Transverse colon (tissue), 4 donors: Measurements from ENCODE around the gene VGF. TPM values are rescaled to one million over a fixed set of nuclear protein-coding genes. Genes with fewer than 3 reads are reported as not detected.
A peak's percentile ranks its signal among the peaks of the same experiment; 100 is the strongest.

ENCODE experiments used
- DNase-seq: peaks from one replicate; pipeline ENCODE4 v3.0.0-alpha.2; 2019
- H3K27ac ChIP-seq, 4 donors: fragments of 200-600 bp; sonication (generic); 2 replicates each; pipeline ENCODE4 v1.5.1; 2016 to 2018; ENCODE audit warnings: inconsistent platforms in 4 of 4
- H3K27me3 ChIP-seq: fragments of 200-600 bp; sonication (generic); 2 replicates; pipeline ENCODE4 v1.5.1; 2017; ENCODE audit warnings: inconsistent platforms
- H3K36me3 ChIP-seq, 4 donors: fragments of 200-600 bp; sonication (generic); 2 replicates each; pipeline ENCODE4 v1.5.1; 2017 to 2019; ENCODE audit warnings: inconsistent platforms in 4 of 4
- H3K4me1 ChIP-seq, 4 donors: fragments of 200-600 bp; sonication (generic); 2 replicates each; pipeline ENCODE4 v1.5.1; 2017 to 2020; ENCODE audit warnings: inconsistent platforms in 4 of 4
- H3K4me3 ChIP-seq, 4 donors: fragments of 200-600 bp; sonication (generic); 1 replicate in 1 of 4; 2 replicates in 3 of 4; pipeline versions ENCODE4 v1.5.1 to v1.6.1; 2017 to 2019; ENCODE audit warnings: inconsistent platforms in 4 of 4
- H3K9me3 ChIP-seq, 2 donors: fragments of 200-600 bp; sonication (generic); 2 replicates each; pipeline ENCODE4 v1.5.1; 2017 to 2019; ENCODE audit warnings: inconsistent platforms in 2 of 2
- CTCF ChIP-seq, 5 experiments: fragments of 200-600 bp in 3 of 5; fragments of 450-650 bp in 2 of 5; sonication (generic) in 3 of 5; IDR thresholded peaks; 1 replicate in 2 of 5; 2 replicates in 3 of 5; pipeline ENCODE4 v1.5.1; 2016 to 2017; ENCODE audit warnings: antibody characterized with exemption in 5 of 5, inconsistent platforms in 3 of 5, mild to moderate bottlenecking in 2 of 5, moderate library complexity in 1 of 5
- EP300 ChIP-seq: sonication (generic); formaldehyde crosslinking; IDR thresholded peaks from one replicate; pipeline ENCODE4 v1.6.1; 2017; ENCODE audit warnings: antibody characterized with exemption, low read depth
- POLR2A ChIP-seq: fragments of 450-650 bp; IDR thresholded peaks from one replicate; pipeline ENCODE4 v1.6.1; 2016; ENCODE audit warnings: antibody characterized with exemption, mild to moderate bottlenecking, moderate library complexity
- POLR2AphosphoS5 ChIP-seq, 3 donors: sonication (generic); formaldehyde crosslinking; IDR thresholded peaks; one replicate each; pipeline ENCODE4 v1.6.1; 2016; ENCODE audit warnings: antibody characterized with exemption in 3 of 3
- WGBS, 2 donors: methylation state at CpG; one replicate each; pipeline ENCODE4 v1.1.5; 2018; ENCODE audit warnings: low coverage in 1 of 2; 5-methylcytosine and 5-hydroxymethylcytosine counted together
- in situ Hi-C, 4 donors: fragments of 200-750 bp; cut with MboI; loops; one replicate each; pipeline versions ENCODE4 v1.15.0 to v1.15.1; 2017; ENCODE audit warnings: low sequenced_read_pairs in 3 of 4, low pct_ligation_motif_present in 1 of 4, low pct_unique_long_range_greater_than_20kb in 1 of 4
- intact Hi-C: fragments of 100-400 bp; cut with DNase I; formaldehyde crosslinking; loops from one replicate; pipeline ENCODE4 v1.15.1; 2023; ENCODE audit warnings: low total_unique reads
- total RNA-seq, 4 donors: library from RNA; depleted of rRNA; stranded (reverse); fragments of >200 nt; gene quantifications; one replicate each; pipeline ENCODE4 v1.1.0, GENCODE V29; 2016

Gene VGF
- total RNA-seq, 4 donors from 2014 or later: 0.95 TPM; not detected in 3

- peaks cover 9% of the 10 kb centered on the region for H3K27me3 ChIP-seq
- 80 to 94% methylated on average over 2 to 4 of the region's 4 CpGs for WGBS, 2 donors
These were observed 21.6 kb upstream of the VGF start for GRCh38 chr7:101186844-101187428.

GRCh38 chr7:101186194-101186593 lies 20.8 kb upstream of the VGF start:
- in situ Hi-C loops (no loop called here), intact Hi-C loops (no loop called here)
- Histone ChIP-seq H3K27me3 (peaks cover 17% of the 10 kb centered on the region), H3K36me3 (no peaks in the 10 kb centered on the region), H3K4me3 (no peak overlapping the region), H3K27ac (no peak overlapping the region), H3K9me3 (no peaks in the 10 kb centered on the region), H3K4me1 (peaks cover 0 to 6% (median 4%) of the 10 kb centered on the region in 4 donors)
- TF ChIP-seq CTCF (IDR thresholded peaks at IDR 0.05) (no peak), POLR2A (no peak), POLR2AphosphoS5 (IDR thresholded peaks at IDR 0.05) (no peak), EP300 (no peak)
- DNase-seq: no peak
- 49 to 71% methylated on average over 4 to 6 of the region's 6 CpGs for WGBS, 2 donors

More at GRCh38 chr7:101186844-101187428, 21.6 kb upstream of the VGF start:
- no peaks in the 10 kb centered on the region for H3K9me3 ChIP-seq
- TF ChIP-seq EP300: no peak
- TF ChIP-seq POLR2AphosphoS5 (IDR thresholded peaks at IDR 0.05): no peak
- TF ChIP-seq CTCF (IDR thresholded peaks at IDR 0.05): no peak
- TF ChIP-seq POLR2A: no peak
- intact Hi-C loops: no loop called here
- in situ Hi-C loops: no loop called here
- no peak for DNase-seq
- H3K27ac ChIP-seq: no peak overlapping the region
- no peaks in the 10 kb centered on the region for H3K36me3 ChIP-seq
- no peak overlapping the region for H3K4me3 ChIP-seq
- peaks cover 0 to 7% (median 4%) of the 10 kb centered on the region in 4 donors for H3K4me1 ChIP-seq

- in situ Hi-C loops: no loop called here
These were observed 20.0 kb upstream of the VGF start for GRCh38 chr7:101185258-101185839.

More at GRCh38 chr7:101185258-101185839, 20.0 kb upstream of the VGF start:
- H3K27me3 ChIP-seq: peaks cover 25% of the 10 kb centered on the region
- H3K4me3 ChIP-seq: no peak overlapping the region
- peak; percentile 15 for DNase-seq
- TF ChIP-seq CTCF (IDR thresholded peaks at IDR 0.05) (no peak), EP300 (no peak), POLR2AphosphoS5 (IDR thresholded peaks at IDR 0.05) (no peak), POLR2A (no peak)
- intact Hi-C loops: no loop called here
- H3K4me1 ChIP-seq: peaks cover under 1 to 6% (median 4%) of the 10 kb centered on the region in 4 donors
- H3K9me3 ChIP-seq: no peaks in the 10 kb centered on the region
- H3K27ac ChIP-seq: no peak overlapping the region
- H3K36me3 ChIP-seq: no peaks in the 10 kb centered on the region
- WGBS, 2 donors: 42% methylated on average over 5 of the region's 5 CpGs; no CpG with 5 or more reads in 1 of the 2 donors
